SK-N-SH (cell line): ENCODE data around the gene FZR1. TPM values are rescaled to one million over a fixed set of nuclear protein-coding genes. Genes with fewer than 3 reads are reported as not detected.
"Not testable (repeated sequence)": the region's sequence is repeated elsewhere in the genome, so short reads cannot be mapped to it uniquely, and the experiment has no call there.

ENCODE experiments used
- CTCF ChIA-PET: fragments of 300-600, 350-600 bp; formaldehyde crosslinking; extraction: SDS; loops from one replicate; lab custom pipeline; 2021; lab: Yijun Ruan, JAX
- POLR2A ChIA-PET: fragments of 350-600 bp; sonication (Branson Sonifier 250); formaldehyde crosslinking; extraction: SDS; loops from one replicate; lab custom pipeline; 2020; ENCODE audit warnings: antibody characterized with exemption, inconsistent platforms; lab: Yijun Ruan, JAX
- DNase-seq: peaks from one replicate; pipeline ENCODE4 v3.0.0; 2012
- H2AFZ ChIP-seq: fragments of 200-600 bp; sonication (generic); 2 replicates; pipeline ENCODE4 v1.8.1; 2016; ENCODE audit warnings: antibody characterized with exemption, mild to moderate bottlenecking, low read depth
- H3F3A ChIP-seq: fragments of 200-600 bp; sonication (generic); replicated peaks from 2 replicates; pipeline ENCODE3; 2016; ENCODE audit warnings: antibody characterized with exemption, mild to moderate bottlenecking; ENCODE audit not compliant: insufficient read depth
- H3K27ac ChIP-seq, 2 experiments: fragments of 200-500 bp in 1 of 2; fragments of 200-600 bp in 1 of 2; sonication (Bioruptor generic) in 1 of 2; sonication (generic), shearing (Covaris generic) in 1 of 2; 2 replicates each; pipeline versions ENCODE4 v1.5.1 to v1.6.1; 2014 to 2016; ENCODE audit warnings: low read depth in 2 of 2, inconsistent platforms in 1 of 2, low read length in 1 of 2, mild to moderate bottlenecking in 1 of 2, mixed read lengths in 1 of 2
- H3K27me3 ChIP-seq: fragments of 200-600 bp; sonication (generic), shearing (Covaris generic); 2 replicates; pipeline ENCODE4 v1.6.1; 2016; ENCODE audit warnings: mixed run types; ENCODE audit not compliant: insufficient read depth
- H3K36me3 ChIP-seq, 2 experiments: fragments of 200-500 bp in 1 of 2; fragments of 200-600 bp in 1 of 2; sonication (Bioruptor generic) in 1 of 2; sonication (generic) in 1 of 2; replicated peaks in 1 of 2; 2 replicates each; pipeline versions ENCODE3 to v1.5.1; 2014 to 2016; ENCODE audit warnings: low read length in 1 of 2, mild to moderate bottlenecking in 1 of 2; ENCODE audit not compliant: insufficient read depth in 2 of 2, control insufficient read depth in 1 of 2
- H3K4me1 ChIP-seq, 2 experiments: fragments of 200-500 bp in 1 of 2; fragments of 200-600 bp in 1 of 2; sonication (Bioruptor generic) in 1 of 2; sonication (generic), shearing (Covaris generic) in 1 of 2; 2 replicates each; pipeline versions ENCODE4 v1.5.1 to v1.6.1; 2014 to 2016; ENCODE audit warnings: low read depth in 1 of 2, low read length in 1 of 2, mixed run types in 1 of 2; ENCODE audit not compliant: insufficient read depth in 2 of 2, control insufficient read depth in 1 of 2
- H3K4me2 ChIP-seq: fragments of 200-600 bp; sonication (generic), shearing (Covaris generic); 2 replicates; pipeline ENCODE4 v1.6.1; 2017; ENCODE audit warnings: mixed run types
- H3K4me3 ChIP-seq, 2 experiments: fragments of 200-500 bp in 1 of 2; fragments of 200-600 bp in 1 of 2; sonication (Bioruptor generic) in 1 of 2; sonication (generic), shearing (Covaris generic) in 1 of 2; 2 replicates each; pipeline versions ENCODE4 v1.5.1 to v1.8.1; 2014 to 2016; ENCODE audit warnings: low read depth in 2 of 2, inconsistent platforms in 1 of 2, low read length in 1 of 2, mild to moderate bottlenecking in 1 of 2, mixed read lengths in 1 of 2, moderate library complexity in 1 of 2
- H3K79me2 ChIP-seq: fragments of 200-600 bp; sonication (generic); 2 replicates; pipeline ENCODE4 v1.8.1; 2017; ENCODE audit warnings: mild to moderate bottlenecking; ENCODE audit not compliant: insufficient read depth
- H3K9ac ChIP-seq: fragments of 200-600 bp; sonication (generic); 2 replicates; pipeline ENCODE4 v1.6.1; 2017; ENCODE audit warnings: mixed run types
- H3K9me2 ChIP-seq: fragments of 200-600 bp; sonication (generic); 2 replicates; pipeline ENCODE4 v1.6.1; 2017; ENCODE audit warnings: mixed run types
- H3K9me3 ChIP-seq: fragments of 200-600 bp; sonication (generic); 2 replicates; pipeline ENCODE4 v1.6.1; 2017; ENCODE audit warnings: mixed run types, mild to moderate bottlenecking, moderate library complexity
- H4K20me1 ChIP-seq: fragments of 200-600 bp; sonication (generic); 2 replicates; pipeline ENCODE4 v1.6.1; 2017; ENCODE audit warnings: mild to moderate bottlenecking, mixed run types; ENCODE audit not compliant: insufficient read depth
- CHD2 ChIP-seq: fragments of 150-350 bp; IDR thresholded peaks from 2 replicates; pipeline ENCODE4 v1.6.1; 2018; ENCODE audit warnings: low read length; ENCODE audit not compliant: partially characterized antibody
- ELF1 ChIP-seq: IDR thresholded peaks from 2 replicates; pipeline ENCODE4 v1.4.0; 2012
- FOSL2 ChIP-seq: IDR thresholded peaks from 2 replicates; pipeline ENCODE4 v1.4.0; 2012; ENCODE audit warnings: low read depth, mild to moderate bottlenecking, moderate library complexity, borderline replicate concordance
- MEF2A ChIP-seq: IDR thresholded peaks from 2 replicates; pipeline ENCODE4 v1.4.0; 2012; ENCODE audit warnings: low read depth, borderline replicate concordance
- NFIC ChIP-seq: IDR thresholded peaks from 2 replicates; pipeline ENCODE4 v1.4.0; 2012; ENCODE audit warnings: borderline replicate concordance
- NRF1 ChIP-seq: IDR thresholded peaks from 2 replicates; pipeline ENCODE4 v1.6.1; 2012; ENCODE audit warnings: low read depth, mild to moderate bottlenecking, low read length
- RFX5 ChIP-seq: IDR thresholded peaks from 2 replicates; pipeline ENCODE4 v1.6.1; 2012; ENCODE audit warnings: mild to moderate bottlenecking, improper control_type of control experiment, low read length
- RXRA ChIP-seq: IDR thresholded peaks from 2 replicates; pipeline ENCODE4 v1.4.0; 2012; ENCODE audit warnings: low read depth, mild to moderate bottlenecking, borderline replicate concordance
- SMC3 ChIP-seq: IDR thresholded peaks from 2 replicates; pipeline ENCODE4 v1.6.1; 2012; ENCODE audit warnings: low read depth, low read length, improper control_type of control experiment
- TAF1 ChIP-seq: IDR thresholded peaks from 2 replicates; pipeline ENCODE4 v1.6.1; 2012; ENCODE audit warnings: low read depth, mild to moderate bottlenecking, low read length, moderate library complexity, borderline replicate concordance
- TCF12 ChIP-seq: IDR thresholded peaks from 2 replicates; pipeline ENCODE4 v1.4.0; 2012
- YY1 ChIP-seq: IDR thresholded peaks from 2 replicates; pipeline ENCODE4 v1.4.0; 2012; ENCODE audit warnings: low read depth, mild to moderate bottlenecking
- WGBS: methylation state at CpG from one replicate; pipeline ENCODE4 v1.1.6; 2017; ENCODE audit warnings: low lambda C conversion rate; 5-methylcytosine and 5-hydroxymethylcytosine counted together
- polyA plus RNA-seq, 3 experiments: library from polyadenylated mRNA; depleted of rRNA; stranded (reverse); fragments of >200 nt; gene quantifications; 2 replicates each; pipeline ENCODE4 v1.2.3, GENCODE V29; 2012
- TF ChIP-seq, protein P1 (sequence below): IDR thresholded peaks from 2 replicates; pipeline ENCODE4 v1.4.0; 2012; ENCODE audit warnings: low read depth, borderline replicate concordance
- TF ChIP-seq, protein P2 (sequence below): fragments of 150-350 bp; IDR thresholded peaks from 2 replicates; pipeline ENCODE4 v1.6.1; 2017; ENCODE audit warnings: antibody characterized with exemption, low read length, low read depth, borderline replicate concordance
- TF ChIP-seq, protein P3 (sequence below): IDR thresholded peaks from 2 replicates; pipeline ENCODE4 v1.4.0; 2012; ENCODE audit warnings: low read depth
- TF ChIP-seq, protein P4 (sequence below): IDR thresholded peaks from 2 replicates; pipeline ENCODE4; 2012

The FZR1 gene
- polyA plus RNA-seq, 1 of the 3 experiments (the other 2 are of a cell fraction), result 36.3 TPM

DNA sequence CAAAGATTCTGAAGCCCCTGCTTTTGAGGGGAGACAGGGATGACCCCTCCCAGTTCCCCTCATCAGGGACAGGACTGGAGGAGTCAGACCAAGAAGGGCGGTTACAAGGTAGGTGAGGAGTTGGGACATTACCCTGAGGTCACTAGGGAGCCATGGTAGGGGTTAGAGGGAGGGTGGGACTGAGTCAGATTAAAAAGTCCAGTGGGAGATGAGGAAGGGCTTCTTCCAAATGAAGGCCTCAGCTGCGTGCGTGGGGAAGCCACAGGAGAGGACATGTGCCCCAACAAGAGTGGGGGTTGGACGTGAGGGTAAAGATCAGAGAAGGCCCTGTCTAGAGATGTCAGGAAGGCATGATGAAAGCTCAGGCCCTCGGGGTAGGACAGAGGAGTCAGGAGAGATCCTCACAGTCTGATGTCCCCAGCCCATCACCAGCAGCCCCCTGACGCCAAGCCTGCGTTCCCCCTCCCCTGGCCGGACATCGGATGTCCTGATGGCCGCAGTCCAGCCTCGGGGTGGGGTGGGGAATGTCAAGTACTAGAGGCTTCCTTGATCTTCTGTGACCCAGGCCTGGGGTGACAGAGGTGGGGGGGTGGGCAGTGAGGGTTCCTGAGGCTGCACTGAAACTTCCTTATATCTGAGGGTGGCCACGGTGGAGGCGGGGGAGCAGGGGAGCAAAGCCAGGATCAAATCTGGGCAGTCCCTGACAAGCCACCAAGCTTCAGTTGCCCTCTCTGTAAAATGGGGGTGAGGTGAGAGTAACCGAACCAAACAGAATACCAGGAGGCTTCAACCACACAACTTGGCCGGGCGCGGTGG lies 57.8 kb downstream of the FZR1 start:
- Histone ChIP-seq H2AFZ (no peak overlapping the region), H3K4me3 (no peak overlapping the region), H3K27ac (no peak overlapping the region), H3K9ac (no peak overlapping the region), H3K36me3 (no peaks in the 10 kb centered on the region), H3K4me2 (no peak overlapping the region), H3K9me2 (no peaks in the 10 kb centered on the region), H4K20me1 (no peaks in the 10 kb centered on the region), H3F3A (no peaks in the 10 kb centered on the region), H3K27me3 (no peaks in the 10 kb centered on the region), H3K4me1 (no peaks in the 10 kb centered on the region), H3K79me2 (no peaks in the 10 kb centered on the region), H3K9me3 (no peaks in the 10 kb centered on the region)
- CTCF ChIA-PET, result interaction anchor here (1.6 to 2.6 kb wide), 2 partner anchors 19 to 22 kb away, joined by 4 to 6 read pairs; no protein-coding TSS in a partner anchor
- POLR2A ChIA-PET, result no interaction called here
- WGBS, result 93% methylated on average over 11 of the region's 17 CpGs
- DNase-seq, result peak; percentile 12
- no peak for TF ChIP-seq NFIC
- TF ChIP-seq, protein P1, sequence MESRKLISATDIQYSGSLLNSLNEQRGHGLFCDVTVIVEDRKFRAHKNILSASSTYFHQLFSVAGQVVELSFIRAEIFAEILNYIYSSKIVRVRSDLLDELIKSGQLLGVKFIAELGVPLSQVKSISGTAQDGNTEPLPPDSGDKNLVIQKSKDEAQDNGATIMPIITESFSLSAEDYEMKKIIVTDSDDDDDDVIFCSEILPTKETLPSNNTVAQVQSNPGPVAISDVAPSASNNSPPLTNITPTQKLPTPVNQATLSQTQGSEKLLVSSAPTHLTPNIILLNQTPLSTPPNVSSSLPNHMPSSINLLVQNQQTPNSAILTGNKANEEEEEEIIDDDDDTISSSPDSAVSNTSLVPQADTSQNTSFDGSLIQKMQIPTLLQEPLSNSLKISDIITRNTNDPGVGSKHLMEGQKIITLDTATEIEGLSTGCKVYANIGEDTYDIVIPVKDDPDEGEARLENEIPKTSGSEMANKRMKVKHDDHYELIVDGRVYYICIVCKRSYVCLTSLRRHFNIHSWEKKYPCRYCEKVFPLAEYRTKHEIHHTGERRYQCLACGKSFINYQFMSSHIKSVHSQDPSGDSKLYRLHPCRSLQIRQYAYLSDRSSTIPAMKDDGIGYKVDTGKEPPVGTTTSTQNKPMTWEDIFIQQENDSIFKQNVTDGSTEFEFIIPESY, result no peak
- TF ChIP-seq, protein P2, sequence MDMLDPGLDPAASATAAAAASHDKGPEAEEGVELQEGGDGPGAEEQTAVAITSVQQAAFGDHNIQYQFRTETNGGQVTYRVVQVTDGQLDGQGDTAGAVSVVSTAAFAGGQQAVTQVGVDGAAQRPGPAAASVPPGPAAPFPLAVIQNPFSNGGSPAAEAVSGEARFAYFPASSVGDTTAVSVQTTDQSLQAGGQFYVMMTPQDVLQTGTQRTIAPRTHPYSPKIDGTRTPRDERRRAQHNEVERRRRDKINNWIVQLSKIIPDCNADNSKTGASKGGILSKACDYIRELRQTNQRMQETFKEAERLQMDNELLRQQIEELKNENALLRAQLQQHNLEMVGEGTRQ, result no peak
- no peak for TF ChIP-seq SMC3
- no peak for TF ChIP-seq RFX5
- no peak for TF ChIP-seq RXRA
- TF ChIP-seq MEF2A, result no peak
- TF ChIP-seq, protein P3, sequence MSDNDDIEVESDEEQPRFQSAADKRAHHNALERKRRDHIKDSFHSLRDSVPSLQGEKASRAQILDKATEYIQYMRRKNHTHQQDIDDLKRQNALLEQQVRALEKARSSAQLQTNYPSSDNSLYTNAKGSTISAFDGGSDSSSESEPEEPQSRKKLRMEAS, result no peak
- TF ChIP-seq TAF1, result no peak
- no peak for TF ChIP-seq ELF1

DNA sequence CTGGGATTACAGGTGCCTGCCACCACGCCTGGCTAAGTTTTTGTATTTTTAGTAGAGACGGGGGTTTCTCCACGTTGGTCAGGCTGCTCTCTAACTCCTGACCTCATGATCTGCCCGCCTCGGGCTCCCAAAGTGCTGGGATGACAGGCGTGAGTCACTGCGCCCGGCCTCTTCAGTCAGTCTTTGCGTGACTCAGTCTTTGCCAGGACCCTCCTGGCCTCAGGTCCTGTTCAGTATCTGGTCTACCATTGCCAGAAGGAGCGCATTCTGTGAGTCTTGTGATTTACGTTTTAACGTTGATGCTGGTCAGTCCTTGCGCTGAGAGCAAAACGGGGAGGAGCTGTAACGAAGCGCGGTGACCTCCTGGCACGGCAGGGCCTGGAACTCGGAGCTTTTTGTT lies 59.0 kb downstream of the FZR1 start:
- Histone ChIP-seq H3K4me1 (no peaks in the 10 kb centered on the region), H4K20me1 (no peaks in the 10 kb centered on the region), H3K36me3 (no peaks in the 10 kb centered on the region), H3K9ac (no peak overlapping the region), H3F3A (no peaks in the 10 kb centered on the region), H3K9me2 (no peaks in the 10 kb centered on the region), H3K9me3 (no peaks in the 10 kb centered on the region), H3K4me3 (no peak overlapping the region), H3K27me3 (no peaks in the 10 kb centered on the region), H3K79me2 (no peaks in the 10 kb centered on the region), H3K27ac (peak overlapping the region in 1 of 2 experiments; percentile 16; a peak in 2 of 4 replicates), H3K4me2 (no peak overlapping the region), H2AFZ (no peak overlapping the region)
- 67% methylated on average over 19 of the region's 19 CpGs for WGBS
- ChIA-PET POLR2A (no interaction called here), CTCF (interaction anchor here (1.0 to 2.6 kb wide), 4 partner anchors 19 to 262 kb away, joined by 3 to 6 read pairs (median 3); no protein-coding TSS in a partner anchor)
- TF ChIP-seq MEF2A, result no peak
- TF ChIP-seq TCF12, result no peak
- TF ChIP-seq, protein P4, sequence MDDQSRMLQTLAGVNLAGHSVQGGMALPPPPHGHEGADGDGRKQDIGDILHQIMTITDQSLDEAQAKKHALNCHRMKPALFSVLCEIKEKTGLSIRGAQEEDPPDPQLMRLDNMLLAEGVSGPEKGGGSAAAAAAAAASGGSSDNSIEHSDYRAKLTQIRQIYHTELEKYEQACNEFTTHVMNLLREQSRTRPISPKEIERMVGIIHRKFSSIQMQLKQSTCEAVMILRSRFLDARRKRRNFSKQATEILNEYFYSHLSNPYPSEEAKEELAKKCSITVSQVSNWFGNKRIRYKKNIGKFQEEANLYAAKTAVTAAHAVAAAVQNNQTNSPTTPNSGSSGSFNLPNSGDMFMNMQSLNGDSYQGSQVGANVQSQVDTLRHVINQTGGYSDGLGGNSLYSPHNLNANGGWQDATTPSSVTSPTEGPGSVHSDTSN, result peak; percentile 36; the same call in 1 of the 2 replicates
- TF ChIP-seq, protein P3, result no peak
- no peak for TF ChIP-seq YY1
- TF ChIP-seq RFX5, result no peak
- no peak for TF ChIP-seq TAF1
- no peak for TF ChIP-seq CHD2
- TF ChIP-seq NFIC, result no peak
- TF ChIP-seq ELF1, result no peak
- peak; percentile 58; the same call in 1 of the 2 replicates for TF ChIP-seq FOSL2
- no peak for TF ChIP-seq NRF1
- DNase-seq, result no peak

DNA sequence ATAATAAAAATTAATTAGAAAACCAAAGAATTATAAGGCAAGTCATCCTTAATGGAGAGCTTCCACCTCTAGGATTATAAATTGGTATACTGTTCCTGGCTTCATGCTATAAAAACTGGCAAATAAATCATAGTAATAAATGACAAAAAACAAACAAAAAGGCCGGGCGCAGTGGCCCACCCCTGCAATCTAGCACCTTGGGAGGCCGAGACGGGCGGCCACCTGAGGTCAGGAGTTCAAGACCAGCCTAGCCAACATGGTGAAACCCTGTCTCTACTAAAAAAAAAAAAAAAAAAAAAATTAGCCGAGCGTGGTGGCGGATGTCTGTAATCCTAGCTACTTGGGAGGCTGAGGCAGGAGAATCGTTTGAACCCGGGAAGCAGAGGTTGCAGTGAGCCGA lies 63.9 kb downstream of the FZR1 start:
- H3K4me1 ChIP-seq, H3K4me3 ChIP-seq, H3K79me2 ChIP-seq, H3K27me3 ChIP-seq, H3K4me2 ChIP-seq, H3K9ac ChIP-seq, H3K36me3 ChIP-seq, H2AFZ ChIP-seq, H3K27ac ChIP-seq, H4K20me1 ChIP-seq, POLR2A ChIA-PET, H3F3A ChIP-seq, DNase-seq, H3K9me2 ChIP-seq, H3K9me3 ChIP-seq: not testable (repeated sequence)
- 84% methylated on average over 11 of the region's 11 CpGs for WGBS
- CTCF ChIA-PET, result interaction anchor here (1.0 to 1.5 kb wide), 2 partner anchors 11 to 22 kb away, joined by 3 to 5 read pairs; no protein-coding TSS in a partner anchor
